T-helper 2 cell treated with Interferon-gamma antibody and Interleukin-4, amounts not matched to agents 100 ng/mL and 5 ng/mL, for 36 hours (primary cell): Measurements from ENCODE around the gene ARHGEF35. TPM values are rescaled to one million over a fixed set of nuclear protein-coding genes. Genes with fewer than 3 reads are reported as not detected.
"Not testable (repeated sequence)": the region's sequence is repeated elsewhere in the genome, so short reads cannot be mapped to it uniquely, and the experiment has no call there.

ENCODE experiments used
- intact Hi-C: fragments of 100-400 bp; cut with micrococcal nuclease; formaldehyde crosslinking; loops from one replicate; pipeline ENCODE4 v1.15.1; 2023
- total RNA-seq: library from RNA; stranded (reverse); gene quantifications from 2 replicates; pipeline ENCODE4 v1.2.3, GENCODE V29; 2022

The ARHGEF35 gene
- 3.6 and 3.9 TPM in 2 replicates for total RNA-seq

DNA sequence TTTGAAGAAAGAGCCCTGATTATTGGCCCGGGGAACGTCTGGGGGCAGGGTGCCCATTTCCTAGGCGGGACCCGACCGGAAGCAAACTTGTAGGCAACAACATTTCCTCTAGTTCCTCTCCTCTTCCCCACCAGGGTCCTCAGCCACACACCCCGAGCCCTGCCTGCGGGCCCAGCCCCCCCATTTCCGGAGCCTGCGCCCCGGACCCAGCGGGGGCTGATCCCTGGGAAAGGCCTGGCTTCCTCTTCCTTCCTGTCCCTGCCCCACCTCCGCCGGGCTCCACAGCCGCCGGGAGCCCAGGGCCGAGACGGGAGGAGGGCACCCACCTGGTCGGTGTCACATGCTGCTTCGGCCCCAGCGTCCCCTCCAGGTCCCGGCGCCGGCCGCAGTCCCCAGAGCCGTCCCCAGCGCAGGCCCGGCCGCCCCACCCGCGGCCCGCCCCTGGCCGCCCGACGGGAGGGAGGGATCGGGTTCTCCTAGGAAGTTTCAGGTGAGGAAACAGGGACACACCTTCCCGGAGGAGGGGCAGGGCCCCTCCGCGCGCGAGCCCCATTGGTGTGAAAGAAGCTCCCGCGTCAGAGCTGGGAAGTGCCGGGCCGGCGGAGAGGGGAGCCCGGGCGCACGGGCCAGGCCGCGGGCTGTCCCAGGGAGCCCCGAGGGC lies at the start of gene ARHGEF35:
ARHGEF35 (minus strand) TSS at position 622 of the 661 bp plus-strand sequence. CDS start 7,450 bp downstream, outside the sequence.
- intact Hi-C loops, result not testable (repeated sequence)

DNA sequence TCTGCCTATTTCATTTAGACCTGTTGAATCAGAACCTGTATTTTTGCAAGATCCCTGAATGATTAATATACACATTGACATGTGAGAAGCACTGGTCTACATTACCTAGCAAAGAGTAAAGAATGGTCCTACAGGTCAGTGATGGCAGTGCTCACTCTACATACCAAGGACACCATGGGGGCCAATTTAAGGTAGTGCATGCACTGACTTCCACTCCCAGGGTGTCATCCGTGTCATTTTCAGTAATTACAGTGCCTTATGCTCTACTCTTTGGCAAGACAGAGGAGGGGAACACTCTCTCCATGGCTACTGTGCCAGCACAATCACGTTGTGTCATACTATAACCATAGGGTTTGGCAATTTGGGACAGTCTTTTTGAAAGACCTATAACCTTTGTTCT lies 49.7 kb upstream of the ARHGEF35 start:
- intact Hi-C loops, result not testable (repeated sequence)

DNA sequence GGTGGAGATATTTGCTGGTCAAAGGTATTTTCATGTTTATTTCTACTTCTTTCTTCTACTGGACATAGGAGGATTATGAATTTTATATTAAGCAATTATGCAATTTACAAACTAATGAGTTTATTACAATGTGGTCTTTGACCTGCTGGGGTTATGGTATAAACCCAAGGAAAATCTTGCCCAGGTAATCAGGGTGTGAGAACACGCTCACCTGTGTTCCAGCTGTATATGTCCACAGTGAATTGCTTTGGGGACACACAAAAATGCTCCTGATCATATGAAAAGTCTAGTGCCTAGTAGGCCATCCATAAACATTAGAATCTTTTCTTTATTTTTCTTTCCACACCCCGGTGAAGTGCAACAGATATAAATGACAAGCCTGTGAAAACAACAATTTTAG lies 43.7 kb upstream of the ARHGEF35 start, which contains the start of gene OR2A42:
OR2A42 (minus strand) TSS at position 241 of the 400 bp plus-strand sequence. CDS start 6,762 bp downstream, outside the sequence.
- intact Hi-C loops, result not testable (repeated sequence)

DNA sequence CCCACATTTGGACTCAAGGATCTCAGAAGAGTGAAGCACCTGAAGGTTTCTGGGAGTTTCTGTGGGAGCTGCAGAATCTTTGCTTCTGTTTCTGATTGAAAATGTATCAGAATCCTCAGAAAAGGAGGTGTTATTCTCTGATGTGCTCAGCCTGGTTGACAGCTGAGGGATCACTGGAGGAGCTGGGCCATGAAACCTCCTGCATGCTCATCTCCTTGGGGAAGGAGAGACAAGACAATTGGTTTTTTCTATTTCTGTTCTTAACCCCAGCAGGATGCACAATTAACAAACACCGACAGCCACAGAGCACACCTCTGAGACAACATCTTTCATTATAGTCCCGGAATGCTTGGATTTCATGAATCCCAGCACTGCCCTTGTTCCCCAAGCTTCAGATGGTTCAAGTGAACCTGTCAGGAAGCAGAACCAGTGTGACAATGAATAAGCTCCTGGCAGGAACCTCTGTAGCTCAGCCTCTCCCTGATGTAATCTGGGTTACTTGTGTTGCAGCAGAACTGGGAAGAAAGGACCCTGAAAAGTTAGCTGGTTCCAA lies 43.0 kb upstream of the ARHGEF35 start:
- intact Hi-C loops, result not testable (repeated sequence)

DNA sequence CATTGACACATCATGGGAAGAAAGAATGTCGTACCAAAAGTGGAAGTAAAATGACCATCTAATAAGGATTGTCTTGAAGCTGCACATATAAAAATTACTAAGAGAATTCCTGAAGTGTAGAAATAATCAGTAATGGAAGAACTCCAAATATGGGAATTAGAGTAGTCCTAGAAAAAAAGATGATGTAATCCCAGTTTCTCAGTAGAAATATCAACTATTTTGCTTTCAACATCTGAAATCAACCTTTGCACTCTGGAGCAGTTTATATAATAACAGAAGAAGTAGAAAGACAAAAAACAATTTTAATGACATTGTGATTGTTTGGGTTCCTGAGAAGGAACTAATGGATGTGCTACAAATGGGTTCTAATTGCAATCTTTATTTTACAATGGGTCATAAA lies 37.4 kb upstream of the ARHGEF35 start:
- intact Hi-C loops, result not testable (repeated sequence)

DNA sequence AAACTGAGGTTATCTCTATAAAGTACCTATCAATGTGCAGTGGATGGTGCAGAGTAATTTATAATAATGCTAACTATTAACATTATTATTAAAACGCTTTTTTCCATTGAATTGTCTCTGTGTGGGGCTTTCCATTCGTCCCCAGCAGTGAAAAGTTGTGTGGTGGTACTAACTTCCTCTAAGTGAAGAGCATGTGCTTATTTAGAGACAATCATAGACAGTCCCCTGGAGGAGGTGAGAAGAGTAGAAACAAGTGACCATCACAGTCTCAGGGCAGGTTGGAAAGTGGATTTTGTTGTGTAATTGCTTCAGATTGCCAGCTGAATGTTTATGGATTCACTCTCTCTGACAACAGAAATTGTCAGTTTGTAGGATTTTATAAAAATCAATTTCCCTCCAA lies 35.4 kb upstream of the ARHGEF35 start:
- intact Hi-C loops, result not testable (repeated sequence)

DNA sequence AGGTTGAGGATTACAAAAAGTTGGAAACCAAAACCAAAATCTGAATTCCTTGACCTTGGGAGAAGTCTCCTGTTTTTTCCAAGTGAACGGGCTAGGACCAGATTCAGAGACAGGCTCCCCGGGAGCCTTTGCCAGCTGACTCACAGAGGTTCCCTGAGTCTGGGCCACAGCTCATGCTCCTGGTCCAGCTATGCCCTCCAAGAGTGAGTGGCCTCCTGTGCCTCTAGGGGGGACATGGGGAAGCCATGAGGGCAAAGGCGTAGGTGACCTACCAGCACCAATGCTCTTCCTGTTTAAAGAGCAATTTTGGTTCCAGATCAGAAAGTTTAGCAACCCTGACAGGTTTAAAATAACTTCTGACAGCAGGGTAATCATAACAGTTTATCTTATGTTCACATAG lies 33.2 kb upstream of the ARHGEF35 start:
- intact Hi-C loops, result not testable (repeated sequence)

DNA sequence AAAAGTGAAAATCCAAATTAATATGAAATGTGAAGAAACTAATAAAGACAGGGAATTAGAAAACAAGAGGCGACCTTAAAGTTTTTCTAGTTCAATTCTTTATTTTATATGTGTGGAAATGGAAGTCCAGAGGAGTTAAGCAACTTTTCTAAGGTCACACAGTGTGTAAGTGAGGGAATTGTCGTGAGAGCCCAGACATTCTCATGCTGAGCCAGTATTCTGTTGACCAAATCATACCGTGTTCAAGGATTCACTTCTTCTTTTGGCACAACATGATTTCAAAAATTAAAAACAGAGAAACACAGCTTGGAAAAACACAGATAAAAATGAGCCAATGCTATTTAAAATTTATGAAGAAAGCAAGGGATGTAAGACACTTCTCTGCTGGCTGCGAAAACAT lies 31.2 kb upstream of the ARHGEF35 start:
- intact Hi-C loops, result not testable (repeated sequence)

DNA sequence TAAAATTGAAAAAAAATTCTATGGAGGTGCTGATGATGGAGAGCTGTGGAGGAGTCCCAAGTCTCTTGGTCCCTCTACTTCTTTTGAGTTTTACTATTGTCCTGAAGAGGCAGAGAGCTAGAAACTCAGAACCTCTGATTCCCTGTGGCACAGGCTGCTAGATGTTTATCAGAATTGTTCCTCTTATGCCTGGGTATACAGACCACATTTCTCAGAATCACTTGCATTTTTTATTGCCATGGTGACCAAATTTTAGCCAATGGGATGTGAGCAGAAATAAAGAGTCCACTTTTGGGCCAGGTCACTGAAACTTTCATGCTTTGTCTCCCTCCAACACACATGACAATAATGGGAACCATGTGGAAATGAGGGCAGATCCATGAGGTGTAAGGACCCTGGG lies 28.0 kb upstream of the ARHGEF35 start:
- intact Hi-C loops, result not testable (repeated sequence)

DNA sequence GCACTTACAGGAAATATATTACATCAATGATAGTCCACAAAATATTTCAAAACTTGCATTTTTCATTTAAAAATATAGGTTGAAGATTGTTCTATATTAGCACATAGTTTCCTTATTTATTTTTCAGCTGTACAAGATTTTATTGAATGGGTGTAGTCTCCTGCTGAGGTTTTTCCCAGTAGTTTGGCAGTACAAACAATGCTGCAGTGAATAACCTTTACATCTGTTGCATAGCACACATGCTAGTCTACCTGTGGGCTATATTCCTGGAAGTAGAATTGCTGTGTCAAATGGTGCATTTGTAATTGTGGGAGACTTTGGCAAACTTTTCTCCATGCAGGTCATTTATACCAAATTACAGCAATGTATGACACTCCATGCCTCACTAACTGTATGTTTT lies 24.9 kb upstream of the ARHGEF35 start:
- intact Hi-C loops, result not testable (repeated sequence)

DNA sequence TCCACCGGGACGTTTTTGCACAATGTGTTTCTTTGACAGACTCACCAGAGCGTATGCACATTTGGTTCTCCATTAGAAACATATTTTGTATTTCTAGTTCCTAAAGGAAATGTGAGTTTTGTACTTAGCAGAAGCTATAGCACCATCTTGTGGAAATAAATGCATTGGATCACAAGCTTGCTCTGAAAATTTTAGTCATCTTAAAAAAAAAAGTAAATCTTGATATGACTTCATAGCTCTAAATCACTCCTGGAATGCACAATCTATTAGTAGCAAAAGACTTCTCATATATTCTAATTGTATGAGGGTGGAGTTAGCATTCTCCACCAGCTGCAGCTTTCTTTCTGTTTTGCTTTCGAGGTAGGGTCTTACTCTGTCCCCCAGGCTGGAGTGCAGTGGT lies 23.5 kb upstream of the ARHGEF35 start:
- intact Hi-C loops, result not testable (repeated sequence)

DNA sequence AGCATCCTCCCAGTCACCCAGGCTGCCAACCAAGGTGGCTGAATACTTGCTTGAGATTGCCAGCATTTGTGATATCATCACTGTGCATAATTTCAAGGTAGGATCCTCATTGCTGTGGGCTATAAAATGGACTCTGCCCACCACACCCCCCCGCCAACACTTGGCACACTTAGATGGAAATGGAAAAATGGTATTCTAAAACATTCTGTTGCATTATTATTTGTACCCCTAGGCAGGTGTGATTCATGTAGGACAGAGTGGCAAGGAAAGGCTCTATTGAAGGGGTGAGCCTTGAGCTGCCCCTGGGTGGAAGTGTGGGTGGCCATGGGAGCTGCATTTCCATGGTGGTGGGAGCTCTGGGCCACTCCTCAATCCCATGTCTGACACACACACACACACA lies 22.9 kb upstream of the ARHGEF35 start:
- intact Hi-C loops, result not testable (repeated sequence)

DNA sequence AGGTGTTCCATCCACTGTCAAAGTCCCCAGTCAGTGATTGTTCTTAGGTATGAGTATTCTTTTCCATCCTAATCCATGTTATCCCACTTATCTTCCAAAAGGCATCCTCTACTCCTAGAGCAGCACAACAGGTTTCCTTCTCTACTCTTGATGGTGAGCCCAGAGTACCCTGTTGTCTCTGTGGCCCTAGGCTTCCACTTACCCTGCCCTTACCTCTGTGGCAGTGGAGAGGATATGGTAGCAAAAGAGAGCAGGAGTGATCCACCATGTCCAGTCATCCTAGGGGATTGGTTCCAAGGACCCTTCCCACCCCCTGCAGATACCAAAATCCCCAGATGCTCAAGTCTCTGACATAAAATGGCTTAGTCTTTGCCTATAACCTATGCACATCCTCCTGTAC lies 21.6 kb upstream of the ARHGEF35 start:
- intact Hi-C loops, result not testable (repeated sequence)

DNA sequence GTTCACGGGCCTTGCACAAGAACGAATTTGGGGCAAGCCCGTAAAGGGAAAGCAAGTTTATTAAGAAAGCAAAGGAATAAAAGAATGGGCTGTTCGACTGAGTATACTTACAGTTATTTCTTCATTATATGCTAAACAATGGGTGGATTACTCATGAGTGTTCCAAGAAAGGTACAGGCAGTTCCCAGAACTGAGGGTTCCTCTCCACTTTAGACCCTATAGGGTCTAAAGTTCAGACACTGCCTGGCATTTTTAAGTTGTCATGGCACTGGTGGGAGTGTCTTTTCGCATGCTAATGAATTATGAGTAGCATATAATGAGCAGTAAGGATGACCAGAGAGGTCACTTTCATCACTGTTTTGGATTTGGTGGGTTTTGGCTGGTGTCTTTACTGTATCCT lies 9.7 kb upstream of the ARHGEF35 start:
- intact Hi-C loops, result not testable (repeated sequence)

DNA sequence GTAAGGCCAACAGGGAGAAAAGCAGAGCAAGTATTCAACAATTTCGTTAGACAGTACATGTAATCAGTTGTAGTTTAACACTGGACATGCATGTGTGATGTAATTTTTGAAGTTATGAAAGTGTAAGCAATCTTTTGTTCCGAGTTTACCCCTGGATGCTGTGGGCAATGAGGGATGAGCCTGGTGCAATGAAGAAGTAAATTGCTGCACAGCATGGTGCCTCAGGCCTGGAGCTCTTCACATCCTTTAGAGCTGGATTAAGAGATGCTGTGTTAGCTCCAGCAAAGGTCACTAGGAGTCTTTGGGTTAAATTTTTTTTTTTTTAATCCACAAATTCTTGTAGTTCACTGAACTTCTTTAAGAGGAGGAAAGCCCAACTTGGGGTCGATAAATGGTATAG lies 7.5 kb upstream of the ARHGEF35 start:
- intact Hi-C loops, result not testable (repeated sequence)

DNA sequence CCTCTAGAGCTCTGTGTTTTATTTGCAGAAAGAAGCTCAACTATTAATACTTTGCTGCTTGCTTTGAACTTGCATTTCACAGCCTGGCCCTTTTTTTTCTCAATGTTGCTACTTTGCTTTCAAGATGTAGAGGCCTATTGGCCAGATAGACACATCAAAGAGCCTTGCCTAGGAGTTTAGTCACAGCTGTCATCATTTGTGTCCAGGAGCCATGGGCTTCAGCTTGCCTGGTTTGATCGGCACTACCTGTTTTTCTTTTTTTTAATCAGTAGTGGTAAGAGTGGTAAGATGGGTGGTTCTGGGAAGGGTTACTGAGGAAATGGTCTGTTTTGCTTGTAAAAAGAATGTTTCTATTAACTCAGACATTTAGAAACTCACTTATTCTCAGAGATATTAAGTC lies 6.3 kb upstream of the ARHGEF35 start:
- intact Hi-C loops, result not testable (repeated sequence)

DNA sequence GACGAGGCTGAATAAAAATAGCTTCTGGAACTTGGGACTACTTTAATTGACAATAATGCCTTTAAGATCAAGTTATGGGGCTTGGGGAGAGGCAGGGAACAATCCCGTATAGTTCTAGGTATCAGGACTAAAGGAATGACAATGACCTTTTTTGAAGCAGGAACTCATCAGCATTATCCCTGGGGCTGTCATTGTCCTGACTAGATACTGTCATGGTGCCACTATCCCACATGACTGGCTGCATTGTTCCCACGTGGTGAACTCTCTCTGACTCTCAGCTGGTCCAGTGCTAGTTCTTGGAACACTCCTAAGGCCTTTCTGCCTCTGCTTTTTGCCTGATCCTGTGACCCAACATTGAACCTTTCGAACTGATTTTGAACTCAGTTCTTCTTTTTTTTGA lies 3.3 kb upstream of the ARHGEF35 start:
- intact Hi-C loops, result not testable (repeated sequence)

DNA sequence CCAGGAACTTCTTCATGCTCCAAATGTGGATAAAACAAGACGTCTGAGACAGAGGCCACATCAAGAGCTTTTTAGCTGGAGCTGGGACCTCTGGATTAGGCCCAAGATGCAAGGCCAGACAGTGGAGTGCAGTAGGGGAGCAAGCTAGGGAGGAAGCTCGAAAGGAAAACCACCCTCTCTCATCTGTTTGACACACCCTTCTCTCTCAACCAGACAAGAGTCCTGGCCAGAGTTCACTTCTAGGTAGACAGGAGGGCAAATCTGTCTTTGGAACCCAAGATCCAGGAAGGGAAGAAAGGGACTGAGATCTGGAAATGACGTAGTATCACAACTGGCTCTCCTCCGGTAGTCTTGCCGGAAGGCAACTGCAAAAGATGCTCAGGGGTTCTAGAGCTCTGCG lies 1.2 kb downstream of the ARHGEF35 start:
- intact Hi-C loops, result not testable (repeated sequence)

DNA sequence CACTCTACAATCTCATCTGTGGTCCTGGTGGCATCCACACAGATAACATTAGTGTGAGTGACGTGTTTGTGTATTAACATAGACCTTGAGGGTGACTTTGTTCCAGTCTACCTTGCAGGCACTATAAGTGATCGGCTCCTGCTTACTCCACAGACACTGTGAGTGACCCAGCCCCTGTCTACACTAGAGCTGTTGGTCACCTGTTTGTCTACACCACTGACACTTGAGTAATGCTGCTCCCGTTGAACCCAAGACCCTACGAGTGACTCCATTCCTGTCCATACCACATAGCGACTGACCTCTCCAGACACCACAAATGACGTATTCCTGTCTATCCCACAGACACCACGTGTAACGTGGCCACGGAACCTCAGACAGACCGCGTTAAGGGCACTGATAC lies 1.9 kb downstream of the ARHGEF35 start:
- intact Hi-C loops, result not testable (repeated sequence)

DNA sequence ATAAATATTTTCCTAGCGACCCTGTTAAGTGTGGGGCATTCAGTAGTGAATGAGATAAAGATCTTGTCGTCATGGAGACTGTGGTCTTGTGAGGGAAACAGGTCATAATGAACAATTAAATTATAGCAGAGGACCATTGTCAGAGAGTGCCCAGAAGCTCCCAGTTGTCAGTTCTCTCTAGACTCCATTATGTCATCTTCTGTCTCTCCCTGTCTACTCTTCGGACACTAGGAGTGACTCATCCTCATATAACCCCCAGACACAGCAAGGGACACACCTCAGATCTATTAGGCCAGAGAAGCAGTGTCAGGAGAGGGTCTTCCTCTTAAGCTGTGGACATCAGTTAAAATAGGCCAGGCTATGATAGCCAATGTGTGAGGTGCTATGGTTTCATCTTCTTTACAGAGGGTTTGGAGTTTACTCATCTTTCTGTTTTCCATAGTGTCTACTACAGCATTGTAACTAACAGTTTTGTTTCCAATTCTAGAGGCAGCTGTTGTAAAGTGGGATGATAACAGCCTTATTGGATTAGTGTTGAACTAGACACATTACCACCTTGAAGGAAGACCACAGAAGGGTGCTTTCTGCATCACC lies 7.0 kb downstream of the ARHGEF35 start:
- intact Hi-C loops, result not testable (repeated sequence)

DNA sequence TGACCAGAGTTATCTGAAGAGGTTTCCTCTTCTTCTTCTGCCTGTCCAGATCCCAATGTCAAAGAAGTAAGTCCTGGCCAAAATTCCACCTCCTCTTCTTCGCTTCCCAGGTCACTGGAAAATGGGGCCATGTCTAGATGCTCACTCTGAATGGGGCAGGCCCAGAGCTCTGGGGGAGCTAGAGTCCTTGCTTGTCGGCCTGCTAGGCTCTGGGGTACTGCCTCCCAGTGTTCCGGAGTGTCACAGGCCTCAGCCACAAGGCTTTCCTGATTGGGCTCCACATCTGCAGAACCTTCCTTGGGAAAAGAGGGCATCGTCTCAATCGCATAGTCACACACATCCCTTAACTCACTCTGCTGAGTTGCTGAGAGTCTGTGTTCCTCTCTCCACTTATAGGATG lies 7.8 kb downstream of the ARHGEF35 start:
- intact Hi-C loops, result not testable (repeated sequence)

DNA sequence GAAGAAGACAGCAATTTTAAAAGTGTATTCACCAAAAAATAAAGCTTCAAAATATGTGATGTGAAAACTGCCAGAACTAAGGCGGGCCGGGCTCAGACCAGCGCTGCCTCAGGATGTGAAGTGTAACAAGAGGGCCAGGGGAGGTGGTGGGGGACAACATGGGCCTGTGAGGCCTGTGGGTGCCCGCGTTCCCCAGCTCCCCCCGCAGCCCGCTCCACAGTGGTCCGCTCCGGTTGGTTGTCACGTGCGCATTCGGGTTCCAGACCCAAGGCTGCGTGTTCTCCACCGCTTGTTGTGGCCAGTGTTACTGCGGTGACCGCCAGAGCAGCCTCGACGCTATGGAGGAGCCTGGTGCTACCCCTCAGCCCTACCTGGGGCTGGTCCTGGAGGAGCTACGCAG lies 12.5 kb downstream of the ARHGEF35 start, which contains the start of gene CTAGE4:
CTAGE4 (plus strand) TSS at position 301 of the 400 bp plus-strand sequence; CDS start at position 339, 38 bp downstream.
- intact Hi-C loops, result not testable (repeated sequence)

DNA sequence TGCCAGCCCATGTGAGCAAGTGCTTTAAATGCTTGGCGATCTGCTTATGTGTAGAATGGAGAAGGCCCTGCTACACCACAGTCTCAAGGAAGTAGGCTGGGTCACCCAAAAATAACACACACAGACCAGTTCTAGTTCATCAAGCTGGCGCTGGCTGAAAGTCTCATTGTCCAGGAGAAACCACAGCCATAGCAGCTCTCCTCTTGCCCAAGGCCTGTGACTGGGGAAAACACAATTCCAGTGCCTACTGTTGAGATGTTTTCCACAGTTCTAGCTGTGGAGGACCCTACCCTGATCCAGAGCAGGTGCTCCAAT lies 16.5 kb downstream of the ARHGEF35 start:
- intact Hi-C loops, result not testable (repeated sequence)
